Measurements from ENCODE around the gene OTOS. TPM values are rescaled to one million over a fixed set of nuclear protein-coding genes. Genes with fewer than 3 reads are reported as not detected.

OTOS gene
- total RNA-seq, 2 experiments from 2014 or later = not detected

- Histone ChIP-seq H3K4me1 (ENCODE audit: insufficient read depth, low read length) (no peaks in the 10 kb centered on the region), H3K4me3 (ENCODE audit: low read length) (no peak overlapping the region), H3K9me3 (ENCODE audit: control insufficient read depth in 1 of 2, insufficient read depth in 1 of 2, low read length in 2 of 2) (peaks cover 0 to 14% of the 10 kb centered on the region in 2 experiments), H3K27ac (ENCODE audit: low read depth in 1 of 2, low read length in 2 of 2) (no peak overlapping the region), H3K27me3 (ENCODE audit: control insufficient read depth in 1 of 2, insufficient read depth in 2 of 2, low read length in 2 of 2) (peaks cover 0 to 9% of the 10 kb centered on the region in 2 experiments), H3K36me3 (ENCODE audit: insufficient read depth, low read length) (no peaks in the 10 kb centered on the region)
- intact Hi-C loops (cut with DNase I, micrococcal nuclease) = no loop called here
- Mint-ChIP-seq H3K4me1 (ENCODE audit: low read depth) (no peaks in the 10 kb centered on the region), H3K4me3 (no peak overlapping the region), H3K27ac (no peak overlapping the region), H3K9me3 (no peaks in the 10 kb centered on the region), H3K27me3 (peaks cover 21% of the 10 kb centered on the region), H3K36me3 (ENCODE audit: low read depth) (no peaks in the 10 kb centered on the region)
- ChIA-PET CTCF (no interaction called here), POLR2A (no interaction called here)
- TF ChIP-seq CTCF (IDR thresholded peaks at IDR 0.05) = no peak
- DNase-seq (no peak), ATAC-seq (ENCODE audit: poor library complexity) (no peak)
Observed at GRCh38 chr2:240166191-240166590, 25.7 kb upstream of the OTOS start.

GRCh38 chr2:240165661-240166060 lies 25.2 kb upstream of the OTOS start:
- H3K27ac Mint-ChIP-seq = no peak overlapping the region
- no peaks in the 10 kb centered on the region for H3K4me1 ChIP-seq (ENCODE audit: insufficient read depth, low read length)
- H3K4me3 ChIP-seq (ENCODE audit: low read length) = no peak overlapping the region
- H3K36me3 Mint-ChIP-seq (ENCODE audit: low read depth) = no peaks in the 10 kb centered on the region
- no peak overlapping the region for H3K27ac ChIP-seq (ENCODE audit: low read depth in 1 of 2, low read length in 2 of 2)
- ATAC-seq (ENCODE audit: poor library complexity) (no peak), DNase-seq (no peak)
- intact Hi-C loops (cut with DNase I, micrococcal nuclease) = no loop called here
- peaks cover 0 to 8% of the 10 kb centered on the region in 2 experiments for H3K27me3 ChIP-seq (ENCODE audit: control insufficient read depth in 1 of 2, insufficient read depth in 2 of 2, low read length in 2 of 2)
- ChIA-PET POLR2A (no interaction called here), CTCF (no interaction called here)
- H3K9me3 ChIP-seq (ENCODE audit: control insufficient read depth in 1 of 2, insufficient read depth in 1 of 2, low read length in 2 of 2) = peaks cover 0 to 14% of the 10 kb centered on the region in 2 experiments
- H3K36me3 ChIP-seq (ENCODE audit: insufficient read depth, low read length) = no peaks in the 10 kb centered on the region
- no peak for TF ChIP-seq CTCF (IDR thresholded peaks at IDR 0.05)
- peaks cover 16% of the 10 kb centered on the region for H3K27me3 Mint-ChIP-seq
- H3K9me3 Mint-ChIP-seq = no peaks in the 10 kb centered on the region
- H3K4me1 Mint-ChIP-seq (ENCODE audit: low read depth) = no peaks in the 10 kb centered on the region
- no peak overlapping the region for H3K4me3 Mint-ChIP-seq

- H3K36me3 Mint-ChIP-seq (ENCODE audit: low read depth) = no peaks in the 10 kb centered on the region
Observed at GRCh38 chr2:240165034-240165433, 24.6 kb upstream of the OTOS start.

More at GRCh38 chr2:240165034-240165433, 24.6 kb upstream of the OTOS start:
- ATAC-seq (ENCODE audit: poor library complexity) = no peak
- Histone ChIP-seq H3K27ac (ENCODE audit: low read depth in 1 of 2, low read length in 2 of 2) (no peak overlapping the region), H3K4me3 (ENCODE audit: low read length) (no peak overlapping the region), H3K36me3 (ENCODE audit: insufficient read depth, low read length) (no peaks in the 10 kb centered on the region), H3K9me3 (ENCODE audit: control insufficient read depth in 1 of 2, insufficient read depth in 1 of 2, low read length in 2 of 2) (peaks cover 0 to 14% of the 10 kb centered on the region in 2 experiments), H3K4me1 (ENCODE audit: insufficient read depth, low read length) (no peaks in the 10 kb centered on the region), H3K27me3 (ENCODE audit: control insufficient read depth in 1 of 2, insufficient read depth in 2 of 2, low read length in 2 of 2) (peaks cover 0 to 8% of the 10 kb centered on the region in 2 experiments)
- ChIA-PET POLR2A (no interaction called here), CTCF (no interaction called here)
- no peak for DNase-seq
- no peaks in the 10 kb centered on the region for H3K4me1 Mint-ChIP-seq (ENCODE audit: low read depth)
- intact Hi-C loops (cut with DNase I, micrococcal nuclease) = no loop called here
- peaks cover 16% of the 10 kb centered on the region for H3K27me3 Mint-ChIP-seq
- no peak for TF ChIP-seq CTCF (IDR thresholded peaks at IDR 0.05)
- H3K4me3 Mint-ChIP-seq = no peak overlapping the region
- H3K9me3 Mint-ChIP-seq = no peaks in the 10 kb centered on the region
- H3K27ac Mint-ChIP-seq = no peak overlapping the region
